ENCODE data around the gene CYBC1.

- TF ChIP-seq RFX5 (IDR thresholded peaks at IDR 0.05), result no peak
- no peak for TF ChIP-seq PBX3 (IDR thresholded peaks at IDR 0.05)
- no peak; the same call in 1 of the 2 replicates for TF ChIP-seq POLR2A (IDR thresholded peaks at IDR 0.05; ENCODE audit: low read length)
- TF ChIP-seq CTCF (IDR thresholded peaks at IDR 0.05), result no peak
- TF ChIP-seq FOXS1 (CRISPR knock-in tag; IDR thresholded peaks at IDR 0.05), result no peak
- TF ChIP-seq ELK1 (IDR thresholded peaks at IDR 0.05; ENCODE audit: low read depth, low read length), result no peak
- TF ChIP-seq REST (IDR thresholded peaks at IDR 0.05), result no peak
- no peak for TF ChIP-seq RAD21 (conservative IDR thresholded peaks at IDR 0.05 in 1 of 2, IDR thresholded peaks at IDR 0.05 in 1 of 2)
- no peak for TF ChIP-seq USF2 (IDR thresholded peaks at IDR 0.05)
- TF ChIP-seq POLR2AphosphoS2 (conservative IDR thresholded peaks at IDR 0.05; ENCODE audit: low read length), result no peak
- TF ChIP-seq HMGXB4 (CRISPR knock-in tag; IDR thresholded peaks at IDR 0.05; ENCODE audit: borderline replicate concordance), result no peak
- TF ChIP-seq NFE2L2 (conservative IDR thresholded peaks at IDR 0.05; ENCODE audit: low read length), result no peak
- no peak for TF ChIP-seq ESRRA (IDR thresholded peaks at IDR 0.05; ENCODE audit: borderline replicate concordance, low read length)
Observed at GRCh38 chr17:82412535-82413520, 37.7 kb downstream of the CYBC1 start.
